HCT116 (cell line): Measurements from ENCODE around the gene ZNF213.

Source experiments
- CEBPB ChIP-seq: IDR thresholded peaks from 2 replicates; pipeline ENCODE4 v1.6.1; 2012; ENCODE audit warnings: low read depth
- EZH2 ChIP-seq: fragments of 200-600 bp; sonication (generic); IDR thresholded peaks from 2 replicates; pipeline ENCODE4 v1.6.1; 2017; ENCODE audit warnings: antibody characterized with exemption, mixed run types
- JUND ChIP-seq: IDR thresholded peaks from 2 replicates; pipeline ENCODE4 v1.6.1; 2012
- RAD21 ChIP-seq: IDR thresholded peaks from 2 replicates; pipeline ENCODE4 v1.6.1; 2012; ENCODE audit warnings: low read depth, mild to moderate bottlenecking
- TF ChIP-seq, protein P1 (sequence below), 3 experiments: fragments of 200-600 bp in 1 of 3; sonication (generic) in 1 of 3; IDR thresholded peaks in 2 of 3; conservative IDR thresholded peaks in 1 of 3; 2 replicates each; pipeline ENCODE4 v1.5.1; 2012 to 2017; ENCODE audit warnings: low read depth in 2 of 3, low read length in 2 of 3, antibody characterized with exemption in 1 of 3, borderline replicate concordance in 1 of 3, control low read depth in 1 of 3, mild to moderate bottlenecking in 1 of 3, mixed read lengths in 1 of 3, mixed run types in 1 of 3, moderate library complexity in 1 of 3; ENCODE audit not compliant: insufficient read depth in 1 of 3

DNA sequence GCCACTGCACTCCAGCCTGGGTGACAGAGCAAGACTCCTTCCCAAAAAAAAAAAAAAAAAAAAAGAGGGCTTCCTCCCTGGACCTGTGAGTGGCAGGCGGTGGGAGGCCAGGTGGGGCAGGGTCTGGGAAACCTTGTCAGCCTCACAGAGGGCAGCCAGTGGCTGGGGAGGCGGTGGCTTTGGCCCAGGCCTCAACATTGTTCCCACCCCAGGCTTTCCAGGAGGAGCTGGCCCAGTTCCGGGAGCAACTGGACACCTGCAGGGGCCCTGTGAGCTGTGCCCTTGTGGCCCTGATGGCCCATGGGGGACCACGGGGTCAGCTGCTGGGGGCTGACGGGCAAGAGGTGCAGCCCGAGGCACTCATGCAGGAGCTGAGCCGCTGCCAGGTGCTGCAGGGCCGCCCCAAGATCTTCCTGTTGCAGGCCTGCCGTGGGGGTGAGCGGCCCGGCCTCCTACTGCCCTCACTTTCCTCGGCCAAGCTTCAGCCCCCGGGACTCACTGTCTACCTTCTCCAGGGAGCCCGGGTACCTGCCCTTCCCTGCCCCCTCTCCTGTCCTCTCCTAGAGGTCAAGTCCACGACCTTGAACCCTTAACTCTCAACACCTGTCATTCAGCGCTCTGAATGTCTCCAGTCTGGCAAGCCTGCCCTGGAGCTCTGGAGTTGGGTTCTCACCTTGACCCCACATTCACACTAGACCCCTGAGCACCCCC lies 12.4 kb downstream of the ZNF213 start:
- TF ChIP-seq, protein P1, sequence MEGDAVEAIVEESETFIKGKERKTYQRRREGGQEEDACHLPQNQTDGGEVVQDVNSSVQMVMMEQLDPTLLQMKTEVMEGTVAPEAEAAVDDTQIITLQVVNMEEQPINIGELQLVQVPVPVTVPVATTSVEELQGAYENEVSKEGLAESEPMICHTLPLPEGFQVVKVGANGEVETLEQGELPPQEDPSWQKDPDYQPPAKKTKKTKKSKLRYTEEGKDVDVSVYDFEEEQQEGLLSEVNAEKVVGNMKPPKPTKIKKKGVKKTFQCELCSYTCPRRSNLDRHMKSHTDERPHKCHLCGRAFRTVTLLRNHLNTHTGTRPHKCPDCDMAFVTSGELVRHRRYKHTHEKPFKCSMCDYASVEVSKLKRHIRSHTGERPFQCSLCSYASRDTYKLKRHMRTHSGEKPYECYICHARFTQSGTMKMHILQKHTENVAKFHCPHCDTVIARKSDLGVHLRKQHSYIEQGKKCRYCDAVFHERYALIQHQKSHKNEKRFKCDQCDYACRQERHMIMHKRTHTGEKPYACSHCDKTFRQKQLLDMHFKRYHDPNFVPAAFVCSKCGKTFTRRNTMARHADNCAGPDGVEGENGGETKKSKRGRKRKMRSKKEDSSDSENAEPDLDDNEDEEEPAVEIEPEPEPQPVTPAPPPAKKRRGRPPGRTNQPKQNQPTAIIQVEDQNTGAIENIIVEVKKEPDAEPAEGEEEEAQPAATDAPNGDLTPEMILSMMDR (IDR thresholded peaks at IDR 0.05 in 2 of 3, conservative IDR thresholded peaks at IDR 0.05 in 1 of 3; ENCODE audit: borderline replicate concordance in 1 of 3, insufficient read depth in 1 of 3, low read depth in 2 of 3, low read length in 2 of 3): no peak
- no peak for TF ChIP-seq RAD21
- no peak for TF ChIP-seq JUND
- TF ChIP-seq CEBPB: no peak
- no peak for TF ChIP-seq EZH2
